HepG2 (cell line): ENCODE data around the gene NCOA6. TPM values are rescaled to one million over a fixed set of nuclear protein-coding genes. Genes with fewer than 3 reads are reported as not detected.

Experiments
- ATAD3A ChIP-seq: sonication (generic); formaldehyde crosslinking; IDR thresholded peaks from 2 replicates; pipeline ENCODE4 v1.4.0; 2020; ENCODE audit warnings: missing genetic modification reagents
- BHLHE40 ChIP-seq: IDR thresholded peaks from 2 replicates; pipeline ENCODE4 v1.6.1; 2011; ENCODE audit warnings: low read length, improper control_type of control experiment
- CTCF ChIP-seq: sonication (generic); formaldehyde crosslinking; IDR thresholded peaks from 2 replicates; pipeline ENCODE4 v1.5.0; 2020; ENCODE audit warnings: mild to moderate bottlenecking, missing genetic modification reagents, moderate library complexity
- FIP1L1 ChIP-seq: fragments of 200-400 bp; formaldehyde crosslinking; IDR thresholded peaks from 2 replicates; pipeline ENCODE4 v1.6.1; 2018; ENCODE audit warnings: low read depth, mild to moderate bottlenecking, low read length, moderate library complexity, borderline replicate concordance; ENCODE audit not compliant: insufficient read depth
- GATAD2A ChIP-seq: IDR thresholded peaks from 2 replicates; pipeline ENCODE4 v1.6.1; 2016
- HMGXB4 ChIP-seq, 2 experiments: sonication (generic) in 1 of 2; formaldehyde crosslinking in 1 of 2; IDR thresholded peaks; 2 replicates each; pipeline versions ENCODE4 v1.4.0 to v1.6.1; 2018 to 2020; ENCODE audit warnings: missing genetic modification reagents in 2 of 2, borderline replicate concordance in 1 of 2, low read depth in 1 of 2, mild to moderate bottlenecking in 1 of 2, missing biosample characterization in 1 of 2
- HNRNPUL1 ChIP-seq: fragments of 200-400 bp; formaldehyde crosslinking; IDR thresholded peaks from 2 replicates; pipeline ENCODE4 v1.6.1; 2017; ENCODE audit warnings: low read depth, mild to moderate bottlenecking, low read length, moderate library complexity
- IRF9 ChIP-seq: sonication (generic); formaldehyde crosslinking; IDR thresholded peaks from 2 replicates; pipeline ENCODE4 v1.8.0; 2022; ENCODE audit warnings: missing genetic modification reagents, mild to moderate bottlenecking, borderline replicate concordance
- JARID2 ChIP-seq: sonication (generic); formaldehyde crosslinking; IDR thresholded peaks from 2 replicates; pipeline ENCODE4 v1.8.1; 2023; ENCODE audit warnings: missing genetic modification reagents, inconsistent platforms; ENCODE audit not compliant: insufficient replicate concordance
- KLF6 ChIP-seq: IDR thresholded peaks from 2 replicates; pipeline ENCODE4 v1.8.0; 2016; ENCODE audit warnings: missing biosample characterization, missing genetic modification reagents
- MAZ ChIP-seq, 2 experiments: sonication (generic) in 1 of 2; formaldehyde crosslinking in 1 of 2; IDR thresholded peaks; 2 replicates each; pipeline versions ENCODE4 v1.5.0 to v1.6.1; 2012 to 2020; ENCODE audit warnings: low read depth in 2 of 2, mild to moderate bottlenecking in 2 of 2, borderline replicate concordance in 1 of 2, improper control_type of control experiment in 1 of 2, low read length in 1 of 2, missing genetic modification reagents in 1 of 2, moderate library complexity in 1 of 2
- MXI1 ChIP-seq: IDR thresholded peaks from 3 replicates; pipeline ENCODE4 v1.6.1; 2012; ENCODE audit warnings: low read depth, low read length, inconsistent platforms, borderline replicate concordance
- MYC ChIP-seq: sonication (generic); formaldehyde crosslinking; IDR thresholded peaks from 2 replicates; pipeline ENCODE4 v1.9.0; 2021; ENCODE audit warnings: missing genetic modification reagents, borderline replicate concordance
- NFATC3 ChIP-seq: sonication (generic); formaldehyde crosslinking; IDR thresholded peaks from 2 replicates; pipeline ENCODE4 v1.5.1; 2020; ENCODE audit warnings: mild to moderate bottlenecking, missing genetic modification reagents
- SMAD9 ChIP-seq: sonication (generic); formaldehyde crosslinking; IDR thresholded peaks from 2 replicates; pipeline ENCODE4 v1.5.1; 2020; ENCODE audit warnings: mild to moderate bottlenecking, missing genetic modification reagents
- ZNF446 ChIP-seq: sonication (generic); formaldehyde crosslinking; IDR thresholded peaks from 2 replicates; pipeline ENCODE4 v1.5.0; 2020; ENCODE audit warnings: mild to moderate bottlenecking, missing genetic modification reagents
- ZNF460 ChIP-seq: sonication (generic); formaldehyde crosslinking; IDR thresholded peaks from 2 replicates; pipeline ENCODE4 v1.5.1; 2020; ENCODE audit warnings: missing genetic modification reagents, mild to moderate bottlenecking, borderline replicate concordance
- ZNF562 ChIP-seq: sonication (generic); formaldehyde crosslinking; IDR thresholded peaks from 2 replicates; pipeline ENCODE4 v1.8.0; 2022; ENCODE audit warnings: missing genetic modification reagents, borderline replicate concordance
- ZNF615 ChIP-seq: sonication (generic); formaldehyde crosslinking; IDR thresholded peaks from 2 replicates; pipeline ENCODE4 v1.5.0; 2020; ENCODE audit warnings: mild to moderate bottlenecking, missing genetic modification reagents, borderline replicate concordance
- ZNF75D ChIP-seq: sonication (generic); formaldehyde crosslinking; IDR thresholded peaks from 2 replicates; pipeline ENCODE4 v1.8.1; 2023; ENCODE audit warnings: missing genetic modification reagents, mild to moderate bottlenecking, borderline replicate concordance
- ZNF768 ChIP-seq: sonication (generic); formaldehyde crosslinking; IDR thresholded peaks from 2 replicates; pipeline ENCODE4 v1.4.0; 2020; ENCODE audit warnings: missing genetic modification reagents
- ZNF775 ChIP-seq: sonication (generic); formaldehyde crosslinking; IDR thresholded peaks from 2 replicates; pipeline ENCODE4 v1.4.0; 2020; ENCODE audit warnings: missing genetic modification reagents, mild to moderate bottlenecking, moderate library complexity, borderline replicate concordance
- ZNF780A ChIP-seq: sonication (generic); formaldehyde crosslinking; IDR thresholded peaks from 2 replicates; pipeline ENCODE4 v1.8.0; 2022; ENCODE audit warnings: mild to moderate bottlenecking, missing genetic modification reagents, moderate library complexity
- polyA plus RNA-seq, 8 experiments: library from polyadenylated mRNA; depleted of rRNA in 3 of 8; stranded (reverse) in 7 of 8; unstranded in 1 of 8; fragments of >200 nt; fragmentation: Illumina TruSeq in 4 of 8; extraction: Trizol in 4 of 8; gene quantifications; 2 replicates each; pipeline versions ENCODE4 v1.2.1 to v1.2.3, GENCODE V29; 2011 to 2016; ENCODE audit warnings: low read depth in 4 of 8, missing spikeins in 1 of 8, mixed read lengths in 1 of 8; ENCODE audit not compliant: insufficient read depth in 1 of 8
- total RNA-seq, 5 experiments: library from RNA; depleted of rRNA; stranded (reverse); fragments of >200 nt; fragmentation: Illumina TruSeq; extraction: Trizol; gene quantifications; 2 replicates each; pipeline ENCODE4 v1.2.3, GENCODE V29; 2016; ENCODE audit warnings: low read depth in 1 of 5

Gene NCOA6
- total and polyA plus RNA-seq, 2 of the 13 experiments (the other 11 are each of a cell fraction or from before 2014, with no cell fraction given): 11.2 to 29.3 TPM

GRCh38 chr20:34874094-34874654 lies 48.7 kb upstream of the NCOA6 start (continued):
- TF ChIP-seq ZNF460 (CRISPR knock-in tag) (no peak), ZNF780A (CRISPR knock-in tag) (no peak), SMAD9 (CRISPR knock-in tag) (peak; percentile 95), ATAD3A (no peak), MXI1 (peak; percentile 64; the same call in 1 of the 3 replicates), JARID2 (CRISPR knock-in tag) (peak; percentile 81), BHLHE40 (0 out of 2 replicates have a peak, but pooled peaks have one; percentile 43), ZNF768 (CRISPR knock-in tag) (no peak), IRF9 (CRISPR knock-in tag) (no peak), GATAD2A (peak; percentile 72), ZNF615 (CRISPR knock-in tag) (no peak), HMGXB4 (CRISPR knock-in tag; IDR thresholded peaks at IDR 0.05; ENCODE audit: borderline replicate concordance in 1 of 2, low read depth in 1 of 2) (peak; percentile 56 to 85; a peak in 2 of 4 replicates), KLF6 (CRISPR knock-in tag) (peak; percentile 31; the same call in 1 of the 2 replicates), MAZ (IDR thresholded peaks at IDR 0.05; ENCODE audit: borderline replicate concordance, low read depth, low read length) (peak; percentile 65; the same call in 1 of the 2 replicates), MAZ (CRISPR knock-in tag; IDR thresholded peaks at IDR 0.05; ENCODE audit: low read depth) (0 out of 2 replicates have a peak, but pooled peaks have one; percentile 50), HNRNPUL1 (no peak), ZNF775 (CRISPR knock-in tag) (no peak), NFATC3 (CRISPR knock-in tag) (peak; percentile 80; the same call in 1 of the 2 replicates), MYC (CRISPR knock-in tag) (no peak), ZNF446 (CRISPR knock-in tag) (0 out of 2 replicates have a peak, but pooled peaks have one; percentile 16), CTCF (CRISPR knock-in tag) (peak; percentile 98), ZNF562 (CRISPR knock-in tag) (no peak), ZNF75D (CRISPR knock-in tag) (no peak), FIP1L1 (no peak)
